Progenitor cell of endocrine pancreas (in vitro differentiated cells): ENCODE results near the gene FBLN1. TPM values are rescaled to one million over a fixed set of nuclear protein-coding genes. Genes with fewer than 3 reads are reported as not detected.

Experiments used
- DNase-seq: peaks from one replicate; pipeline ENCODE4 v3.0.0; 2021; ENCODE audit warnings: low spot score; ENCODE audit not compliant: unreplicated experiment
- H3K27ac Mint-ChIP-seq: 2 replicates; pipeline ENCODE4 v1.8.0; 2021; ENCODE audit warnings: mild to moderate bottlenecking, moderate library complexity, mixed read lengths
- H3K27me3 Mint-ChIP-seq: 2 replicates; pipeline ENCODE4 v1.8.0; 2021; ENCODE audit warnings: mixed read lengths
- H3K36me3 Mint-ChIP-seq: 2 replicates; pipeline ENCODE4 v1.8.0; 2022; ENCODE audit warnings: mixed read lengths; ENCODE audit not compliant: insufficient read depth
- H3K4me1 Mint-ChIP-seq: 2 replicates; pipeline ENCODE4 v1.8.0; 2021; ENCODE audit warnings: low read depth, mixed read lengths
- H3K4me3 Mint-ChIP-seq: 2 replicates; pipeline ENCODE4 v1.8.0; 2021; ENCODE audit warnings: low read depth, mild to moderate bottlenecking, moderate library complexity, mixed read lengths
- H3K9me3 Mint-ChIP-seq: 2 replicates; pipeline ENCODE4 v1.8.0; 2021; ENCODE audit warnings: low read depth, mixed read lengths
- CTCF ChIP-seq: fragments of 200-600 bp; sonication (generic); IDR thresholded peaks from one replicate; pipeline ENCODE4 v1.5.0; 2021; ENCODE audit warnings: antibody characterized with exemption, mild to moderate bottlenecking; ENCODE audit not compliant: unreplicated experiment
- total RNA-seq: library from RNA; stranded (reverse); gene quantifications from 2 replicates; pipeline ENCODE4 v1.2.1, GENCODE V29; 2021

Gene FBLN1
- total RNA-seq, 1 donor from 2014 or later, result 258 TPM

GRCh38 chr22:45638834-45639746 is 136.4 kb downstream of the FBLN1 start:
- Mint-ChIP-seq H3K4me3 (no peak overlapping the region), H3K9me3 (no peaks in the 10 kb centered on the region), H3K27ac (peak overlapping the region; percentile 25), H3K4me1 (no peaks in the 10 kb centered on the region), H3K27me3 (peaks cover 38% of the 10 kb centered on the region), H3K36me3 (no peaks in the 10 kb centered on the region)
- TF ChIP-seq CTCF, result no peak
- no peak for DNase-seq

GRCh38 chr22:45639747-45640102 is 137.0 kb downstream of the FBLN1 start:
- Mint-ChIP-seq H3K27ac (no peak overlapping the region), H3K27me3 (peaks cover 42% of the 10 kb centered on the region)

GRCh38 chr22:45640291-45640940 is 137.7 kb downstream of the FBLN1 start:
- Mint-ChIP-seq H3K4me3 (no peak overlapping the region), H3K9me3 (no peaks in the 10 kb centered on the region), H3K27me3 (peaks cover 49% of the 10 kb centered on the region), H3K36me3 (no peaks in the 10 kb centered on the region), H3K27ac (no peak overlapping the region), H3K4me1 (no peaks in the 10 kb centered on the region)
- no peak for TF ChIP-seq CTCF
- no peak for DNase-seq

More at GRCh38 chr22:45639747-45640102, 137.0 kb downstream of the FBLN1 start:
- no peaks in the 10 kb centered on the region for H3K9me3 Mint-ChIP-seq
- no peaks in the 10 kb centered on the region for H3K4me1 Mint-ChIP-seq
- no peak for DNase-seq
- no peak overlapping the region for H3K4me3 Mint-ChIP-seq
- no peak for TF ChIP-seq CTCF
- no peaks in the 10 kb centered on the region for H3K36me3 Mint-ChIP-seq

- Mint-ChIP-seq H3K4me1 (peaks cover 4% of the 10 kb centered on the region), H3K4me3 (no peak overlapping the region), H3K27me3 (peaks cover 53% of the 10 kb centered on the region), H3K9me3 (no peaks in the 10 kb centered on the region), H3K27ac (no peak overlapping the region), H3K36me3 (no peaks in the 10 kb centered on the region)
- no peak for TF ChIP-seq CTCF
- no peak for DNase-seq
Observed at GRCh38 chr22:45640941-45641621, 138.4 kb downstream of the FBLN1 start.

- Mint-ChIP-seq H3K4me1 (peaks cover 4% of the 10 kb centered on the region), H3K4me3 (no peak overlapping the region), H3K27me3 (peaks cover 57% of the 10 kb centered on the region), H3K36me3 (no peaks in the 10 kb centered on the region), H3K27ac (no peak overlapping the region), H3K9me3 (no peaks in the 10 kb centered on the region)
- DNase-seq, result no peak
- no peak for TF ChIP-seq CTCF
Observed at GRCh38 chr22:45642986-45643385, 140.3 kb downstream of the FBLN1 start.
